ENCODE data around the gene PLTP. TPM values are rescaled to one million over a fixed set of nuclear protein-coding genes. Genes with fewer than 3 reads are reported as not detected.

Gene PLTP
- total RNA-seq, 3 donors from 2014 or later (not counting 1 experiment from before 2014, with no cell fraction given), result 0.63 to 3.5 (median 3.2) TPM

DNA sequence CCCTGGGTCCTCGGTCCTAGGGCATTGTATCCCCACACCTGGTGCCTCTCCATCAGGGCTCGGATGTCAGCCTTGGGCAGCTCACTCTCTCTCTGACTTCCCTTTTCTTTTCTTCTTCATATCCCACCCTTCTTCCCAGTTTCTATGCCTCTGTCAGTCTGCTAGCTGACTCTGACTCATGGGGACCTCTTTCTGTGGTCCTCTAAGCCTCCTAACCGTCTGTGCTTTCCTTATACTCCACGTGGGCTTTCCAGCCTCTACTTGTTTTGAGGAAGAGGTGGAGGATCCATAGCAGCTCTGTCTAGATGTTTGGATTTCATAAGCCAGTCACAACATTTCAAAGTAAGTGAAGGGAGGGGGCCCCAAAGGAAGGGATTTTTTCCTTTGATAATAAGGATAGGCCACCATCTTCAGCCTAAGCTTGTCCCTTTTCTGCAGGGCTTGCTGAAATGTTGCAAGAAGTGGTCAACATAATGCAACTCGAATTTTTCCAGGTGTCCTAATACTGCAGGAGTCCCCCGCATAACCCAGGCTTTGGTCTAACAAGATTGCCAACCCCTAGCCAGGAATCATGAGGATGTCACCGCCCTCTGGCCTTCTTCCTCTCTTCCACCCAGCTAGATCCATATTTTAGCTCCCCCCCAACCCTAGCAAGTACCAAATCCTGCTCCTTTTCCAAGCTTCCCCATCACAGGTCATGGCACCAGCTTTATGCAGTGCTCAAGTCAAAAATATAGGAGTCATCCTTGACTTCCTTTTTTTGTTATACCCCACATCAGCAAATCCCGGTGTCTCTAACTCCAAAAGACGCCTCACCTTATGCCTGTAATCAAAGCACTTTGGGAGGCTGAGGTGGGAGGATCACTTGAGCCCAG is 8.7 kb upstream of the PLTP start:
- peaks cover 4% of the 10 kb centered on the region for H3K27me3 ChIP-seq (ENCODE audit: control insufficient read depth, insufficient read depth, low read length)
- Mint-ChIP-seq H3K9me3 (no peaks in the 10 kb centered on the region), H3K27me3 (ENCODE audit: low read depth in 2 of 2) (peaks cover 21 to 29% of the 10 kb centered on the region in 2 donors), H3K4me3 (no peak overlapping the region), H3K4me1 (peaks cover 0 to 4% of the 10 kb centered on the region in 2 donors), H3K27ac (no peak overlapping the region), H3K36me3 (no peaks in the 10 kb centered on the region)
- no peak for DNase-seq
- 81% methylated on average over 8 of the region's 9 CpGs for WGBS (ENCODE audit: insufficient coverage)
- H3K36me3 ChIP-seq (ENCODE audit: control insufficient read depth, insufficient read depth, low read length), result no peaks in the 10 kb centered on the region
- intact Hi-C loops (cut with micrococcal nuclease), result no loop called here
- TF ChIP-seq, protein P1, sequence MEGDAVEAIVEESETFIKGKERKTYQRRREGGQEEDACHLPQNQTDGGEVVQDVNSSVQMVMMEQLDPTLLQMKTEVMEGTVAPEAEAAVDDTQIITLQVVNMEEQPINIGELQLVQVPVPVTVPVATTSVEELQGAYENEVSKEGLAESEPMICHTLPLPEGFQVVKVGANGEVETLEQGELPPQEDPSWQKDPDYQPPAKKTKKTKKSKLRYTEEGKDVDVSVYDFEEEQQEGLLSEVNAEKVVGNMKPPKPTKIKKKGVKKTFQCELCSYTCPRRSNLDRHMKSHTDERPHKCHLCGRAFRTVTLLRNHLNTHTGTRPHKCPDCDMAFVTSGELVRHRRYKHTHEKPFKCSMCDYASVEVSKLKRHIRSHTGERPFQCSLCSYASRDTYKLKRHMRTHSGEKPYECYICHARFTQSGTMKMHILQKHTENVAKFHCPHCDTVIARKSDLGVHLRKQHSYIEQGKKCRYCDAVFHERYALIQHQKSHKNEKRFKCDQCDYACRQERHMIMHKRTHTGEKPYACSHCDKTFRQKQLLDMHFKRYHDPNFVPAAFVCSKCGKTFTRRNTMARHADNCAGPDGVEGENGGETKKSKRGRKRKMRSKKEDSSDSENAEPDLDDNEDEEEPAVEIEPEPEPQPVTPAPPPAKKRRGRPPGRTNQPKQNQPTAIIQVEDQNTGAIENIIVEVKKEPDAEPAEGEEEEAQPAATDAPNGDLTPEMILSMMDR (IDR thresholded peaks at IDR 0.05), result no peak
- no peak overlapping the region for H3K4me3 ChIP-seq (ENCODE audit: low read length)
- H3K4me1 ChIP-seq (ENCODE audit: control insufficient read depth, insufficient read depth, low read length), result no peaks in the 10 kb centered on the region
- H3K9me3 ChIP-seq (ENCODE audit: control insufficient read depth, insufficient read depth, low read length), result no peaks in the 10 kb centered on the region
- H3K27ac ChIP-seq (ENCODE audit: low read length), result no peak overlapping the region
- ATAC-seq, result no peak

DNA sequence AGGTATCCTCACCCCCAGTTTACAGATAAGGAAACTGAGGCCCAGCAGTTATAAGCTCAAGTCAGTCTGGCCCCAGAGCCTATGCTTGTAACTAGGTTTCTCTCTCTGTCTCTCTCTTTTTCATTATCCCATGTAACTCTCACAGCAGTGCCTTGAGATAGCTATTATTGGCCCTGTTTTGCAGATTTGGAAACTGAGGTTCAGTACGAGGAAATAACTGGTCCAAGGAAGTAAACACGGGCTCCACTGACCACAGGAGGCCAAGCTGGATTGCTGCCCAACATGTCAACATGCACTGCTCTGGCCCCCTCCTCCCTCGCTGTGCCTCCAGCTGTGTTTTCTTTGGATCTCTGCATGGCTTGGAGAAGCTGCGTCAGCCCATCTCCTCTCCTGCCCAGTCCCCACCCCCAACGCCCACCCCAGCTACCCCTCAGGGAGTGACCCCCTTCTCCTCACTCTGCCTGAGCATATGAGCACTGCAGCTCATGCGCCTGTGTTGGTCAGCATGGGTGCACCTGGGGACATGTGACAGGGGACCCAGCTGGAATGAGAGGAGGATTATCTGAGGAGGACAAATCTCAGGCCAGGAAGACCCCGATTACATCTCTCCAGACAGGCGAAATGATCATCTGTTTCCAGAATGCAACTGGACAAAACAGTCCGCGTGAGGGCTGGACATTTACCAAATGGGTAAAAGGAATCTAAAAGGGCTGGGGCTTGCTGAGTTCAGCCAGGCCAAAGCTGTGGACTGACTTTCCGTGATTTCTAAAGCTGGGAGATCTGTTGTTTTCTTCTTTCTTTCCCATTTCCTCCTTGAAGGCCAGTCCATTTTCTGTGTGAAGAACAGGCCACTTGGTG is 7.8 kb upstream of the PLTP start:
- WGBS (ENCODE audit: insufficient coverage), result 87% methylated on average over 10 of the region's 11 CpGs
- ATAC-seq (no peak), DNase-seq (no peak)
- H3K27ac Mint-ChIP-seq, result no peak overlapping the region
- Histone ChIP-seq H3K4me1 (ENCODE audit: control insufficient read depth, insufficient read depth, low read length) (no peaks in the 10 kb centered on the region), H3K4me3 (ENCODE audit: low read length) (no peak overlapping the region), H3K27ac (ENCODE audit: low read length) (no peak overlapping the region), H3K27me3 (ENCODE audit: control insufficient read depth, insufficient read depth, low read length) (peaks cover 4% of the 10 kb centered on the region), H3K36me3 (ENCODE audit: control insufficient read depth, insufficient read depth, low read length) (no peaks in the 10 kb centered on the region), H3K9me3 (ENCODE audit: control insufficient read depth, insufficient read depth, low read length) (no peaks in the 10 kb centered on the region)
- H3K27me3 Mint-ChIP-seq (ENCODE audit: low read depth in 2 of 2), result peaks cover 21 to 30% of the 10 kb centered on the region in 2 donors
- TF ChIP-seq, protein P1 (IDR thresholded peaks at IDR 0.05), result no peak
- no peaks in the 10 kb centered on the region for H3K9me3 Mint-ChIP-seq
- intact Hi-C loops (cut with micrococcal nuclease), result no loop called here
- H3K4me3 Mint-ChIP-seq, result no peak overlapping the region
- H3K36me3 Mint-ChIP-seq, result no peaks in the 10 kb centered on the region
- H3K4me1 Mint-ChIP-seq, result peaks cover 0 to 4% of the 10 kb centered on the region in 2 donors

- intact Hi-C loops (cut with micrococcal nuclease), result no loop called here
- no peaks in the 10 kb centered on the region for H3K36me3 Mint-ChIP-seq
- no peak for DNase-seq
- H3K36me3 ChIP-seq (ENCODE audit: control insufficient read depth, insufficient read depth, low read length), result no peaks in the 10 kb centered on the region
- H3K4me3 Mint-ChIP-seq, result no peak overlapping the region
- H3K27me3 Mint-ChIP-seq (ENCODE audit: low read depth in 2 of 2), result peaks cover 23 to 30% of the 10 kb centered on the region in 2 donors
- no peaks in the 10 kb centered on the region for H3K4me1 ChIP-seq (ENCODE audit: control insufficient read depth, insufficient read depth, low read length)
- ATAC-seq, result no peak
- H3K27ac Mint-ChIP-seq, result no peak overlapping the region
- no peak overlapping the region for H3K27ac ChIP-seq (ENCODE audit: low read length)
- no peak overlapping the region for H3K4me3 ChIP-seq (ENCODE audit: low read length)
- H3K4me1 Mint-ChIP-seq, result no peaks in the 10 kb centered on the region
- H3K27me3 ChIP-seq (ENCODE audit: control insufficient read depth, insufficient read depth, low read length), result peaks cover 6% of the 10 kb centered on the region
- TF ChIP-seq, protein P1 (IDR thresholded peaks at IDR 0.05), result no peak
- H3K9me3 ChIP-seq (ENCODE audit: control insufficient read depth, insufficient read depth, low read length), result no peaks in the 10 kb centered on the region
- no peaks in the 10 kb centered on the region for H3K9me3 Mint-ChIP-seq
- 90% methylated on average over 12 of the region's 12 CpGs for WGBS (ENCODE audit: insufficient coverage)
These were observed 7.0 kb upstream of the PLTP start for GRCh38 chr20:45918779-45919537.

All from natural killer cell (primary cell).